OCI-LY1 (cell line): ENCODE measurements around the gene NME5.

Experiments used
- EZH2 ChIP-seq: fragments of 200-600 bp; sonication (generic), shearing (Covaris generic); IDR thresholded peaks from 2 replicates; pipeline ENCODE4 v1.8.0; 2017; ENCODE audit warnings: borderline replicate concordance, mixed run types, mild to moderate bottlenecking, antibody characterized with exemption, low read length, moderate library complexity, mixed read lengths
- TF ChIP-seq, protein P1 (sequence below): fragments of 200-600 bp; sonication (generic), shearing (Covaris generic); IDR thresholded peaks from 2 replicates; pipeline ENCODE4 v1.5.1; 2017; ENCODE audit warnings: mild to moderate bottlenecking, antibody characterized with exemption, low read length, moderate library complexity, mixed read lengths

DNA sequence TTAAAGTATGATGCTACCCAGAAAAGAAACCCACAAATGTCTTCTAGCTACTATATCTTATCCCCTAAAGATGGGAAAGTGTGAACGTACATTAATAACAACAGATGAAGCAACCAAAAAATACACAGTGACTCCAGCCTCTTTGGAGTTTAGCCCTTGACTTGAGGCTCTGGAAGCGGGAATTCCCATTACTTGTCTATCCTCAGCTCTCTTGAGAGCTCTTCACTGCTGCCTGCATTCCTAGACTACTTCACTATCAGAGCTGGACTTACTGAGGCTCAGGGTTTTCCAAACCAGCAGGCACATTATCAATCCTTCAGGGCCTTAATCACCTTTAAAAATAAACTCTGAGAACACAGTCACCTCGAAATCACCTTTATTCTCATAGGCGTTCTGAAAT, 1.0 kb upstream of the NME5 start:
- TF ChIP-seq, protein P1, sequence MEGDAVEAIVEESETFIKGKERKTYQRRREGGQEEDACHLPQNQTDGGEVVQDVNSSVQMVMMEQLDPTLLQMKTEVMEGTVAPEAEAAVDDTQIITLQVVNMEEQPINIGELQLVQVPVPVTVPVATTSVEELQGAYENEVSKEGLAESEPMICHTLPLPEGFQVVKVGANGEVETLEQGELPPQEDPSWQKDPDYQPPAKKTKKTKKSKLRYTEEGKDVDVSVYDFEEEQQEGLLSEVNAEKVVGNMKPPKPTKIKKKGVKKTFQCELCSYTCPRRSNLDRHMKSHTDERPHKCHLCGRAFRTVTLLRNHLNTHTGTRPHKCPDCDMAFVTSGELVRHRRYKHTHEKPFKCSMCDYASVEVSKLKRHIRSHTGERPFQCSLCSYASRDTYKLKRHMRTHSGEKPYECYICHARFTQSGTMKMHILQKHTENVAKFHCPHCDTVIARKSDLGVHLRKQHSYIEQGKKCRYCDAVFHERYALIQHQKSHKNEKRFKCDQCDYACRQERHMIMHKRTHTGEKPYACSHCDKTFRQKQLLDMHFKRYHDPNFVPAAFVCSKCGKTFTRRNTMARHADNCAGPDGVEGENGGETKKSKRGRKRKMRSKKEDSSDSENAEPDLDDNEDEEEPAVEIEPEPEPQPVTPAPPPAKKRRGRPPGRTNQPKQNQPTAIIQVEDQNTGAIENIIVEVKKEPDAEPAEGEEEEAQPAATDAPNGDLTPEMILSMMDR: no peak
- TF ChIP-seq EZH2: no peak
